ENCODE results near the gene AADAC.
"Not testable (repeated sequence)": the region's sequence is repeated elsewhere in the genome, so short reads cannot be mapped to it uniquely, and the experiment has no call there.

AADAC gene

GRCh38 chr3:151798466-151798865 lies 15.4 kb upstream of the AADAC start:
- DNase-seq (ENCODE audit: low spot score), result no peak

GRCh38 chr3:151800431-151800830 lies 13.5 kb upstream of the AADAC start:
- no peak for DNase-seq (ENCODE audit: low spot score)

GRCh38 chr3:151804267-151804666 lies 9.6 kb upstream of the AADAC start:
- DNase-seq (ENCODE audit: low spot score), result no peak

DNA sequence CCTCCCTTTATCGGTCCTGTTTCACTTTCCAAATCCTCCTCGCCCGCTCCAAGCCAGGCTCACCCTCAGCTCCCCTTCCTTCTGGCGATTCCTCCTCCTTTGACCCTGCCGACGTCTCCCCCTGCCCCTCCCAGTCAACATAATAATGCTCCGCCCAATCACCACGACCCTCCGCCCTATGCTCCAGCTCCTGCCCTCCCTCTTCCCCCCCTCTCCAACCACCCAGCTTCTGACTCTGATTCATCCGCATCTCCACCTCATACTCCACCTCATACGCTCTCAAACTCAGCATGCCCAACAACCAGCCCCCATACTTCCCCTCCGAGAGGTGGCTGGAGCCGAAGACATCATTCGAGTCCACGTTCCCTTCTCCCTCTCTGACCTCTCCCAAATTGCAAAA lies 7.1 kb upstream of the AADAC start:
- DNase-seq (ENCODE audit: low spot score), result no peak

- DNase-seq (ENCODE audit: low spot score), result not testable (repeated sequence)
These were observed 5.0 kb upstream of the AADAC start for GRCh38 chr3:151808926-151809325.

- DNase-seq (ENCODE audit: low spot score), result no peak
These were observed 2.4 kb upstream of the AADAC start for GRCh38 chr3:151811474-151811873.

GRCh38 chr3:151814588-151814987 lies 672 bp downstream of the AADAC start:
- no peak for DNase-seq (ENCODE audit: low spot score)

DNA sequence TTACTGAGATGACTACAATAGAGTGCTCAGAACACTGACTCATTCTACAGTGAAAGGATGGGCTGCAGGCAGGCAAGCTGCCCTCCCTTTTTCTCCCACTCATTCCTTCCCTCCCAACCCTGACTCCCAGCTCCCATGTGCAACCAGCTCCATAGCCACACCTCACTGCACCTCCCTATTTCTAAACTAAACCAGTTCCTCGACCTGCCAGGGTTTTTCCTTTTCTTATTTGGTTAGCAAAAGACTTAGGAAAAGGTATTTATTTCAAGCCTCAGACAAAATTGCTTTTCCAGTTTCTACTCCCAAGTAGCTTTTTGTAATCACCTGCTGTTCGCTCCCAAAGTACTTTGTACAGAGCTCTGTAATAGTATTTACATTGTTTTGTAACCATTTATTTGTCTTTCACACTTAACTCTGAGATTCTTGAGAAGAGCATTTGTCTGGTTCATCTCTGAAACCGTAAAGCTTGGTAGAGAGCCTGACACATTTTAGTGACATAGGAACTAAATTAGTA lies 2.2 kb downstream of the AADAC start:
- DNase-seq (ENCODE audit: low spot score), result no peak

- no peak for DNase-seq (ENCODE audit: low spot score)
These were observed 3.6 kb downstream of the AADAC start for GRCh38 chr3:151817473-151817872.

DNA sequence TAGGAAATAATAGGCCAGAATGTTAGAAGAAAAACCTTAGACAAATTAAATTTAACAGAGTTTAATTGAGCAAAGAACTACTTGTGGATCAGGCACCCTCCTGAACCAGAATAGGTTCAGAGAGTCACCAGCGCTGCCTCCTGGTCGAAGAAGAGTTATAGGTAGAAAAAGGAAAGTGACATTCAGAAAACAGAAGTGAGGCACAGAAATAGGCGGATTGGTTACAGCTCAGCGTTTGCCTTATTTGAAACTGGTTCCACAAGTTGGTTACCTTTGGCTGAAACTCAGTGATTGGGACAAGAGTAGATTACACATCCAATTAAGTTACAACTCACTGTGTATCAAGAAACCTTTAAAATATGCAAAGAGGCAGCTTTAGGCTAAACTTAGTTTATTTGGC lies 4.4 kb downstream of the AADAC start:
- DNase-seq (ENCODE audit: low spot score), result no peak

DNA sequence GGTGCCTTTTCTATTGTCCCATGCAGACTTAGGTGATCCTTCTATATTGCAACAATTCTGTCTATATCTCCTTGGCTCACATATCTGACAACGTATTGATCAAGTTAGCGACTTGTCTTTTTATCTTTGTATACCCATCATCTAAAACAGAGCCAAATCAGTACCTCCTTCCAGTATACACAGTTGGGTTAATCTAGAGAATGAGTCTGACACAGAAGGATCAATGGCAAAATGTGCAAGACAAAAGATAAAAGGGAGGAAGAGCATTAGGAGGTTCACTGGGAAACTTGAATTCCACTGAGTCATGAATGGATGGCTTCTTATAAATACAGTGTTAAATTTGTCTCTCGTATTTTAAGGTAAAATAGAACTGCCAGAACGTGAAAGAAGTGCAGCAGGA lies 6.0 kb downstream of the AADAC start:
- DNase-seq (ENCODE audit: low spot score), result no peak

DNA sequence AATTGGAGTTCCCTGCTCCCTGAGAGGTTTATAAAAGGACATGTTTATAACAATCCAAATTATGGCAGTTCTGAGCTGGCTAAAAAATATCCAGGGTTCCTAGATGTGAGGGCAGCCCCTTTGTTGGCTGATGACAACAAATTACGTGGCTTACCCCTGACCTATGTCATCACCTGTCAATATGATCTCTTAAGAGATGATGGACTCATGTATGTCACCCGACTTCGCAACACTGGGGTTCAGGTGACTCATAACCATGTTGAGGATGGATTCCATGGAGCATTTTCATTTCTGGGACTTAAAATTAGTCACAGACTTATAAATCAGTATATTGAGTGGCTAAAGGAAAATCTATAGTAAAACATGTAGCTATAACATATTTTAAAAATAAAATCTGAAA lies 13.9 kb downstream of the AADAC start:
- DNase-seq (ENCODE audit: low spot score), result no peak

GRCh38 chr3:151835751-151836525 lies 22.0 kb downstream of the AADAC start:
- no peak for DNase-seq (ENCODE audit: low spot score)

DNA sequence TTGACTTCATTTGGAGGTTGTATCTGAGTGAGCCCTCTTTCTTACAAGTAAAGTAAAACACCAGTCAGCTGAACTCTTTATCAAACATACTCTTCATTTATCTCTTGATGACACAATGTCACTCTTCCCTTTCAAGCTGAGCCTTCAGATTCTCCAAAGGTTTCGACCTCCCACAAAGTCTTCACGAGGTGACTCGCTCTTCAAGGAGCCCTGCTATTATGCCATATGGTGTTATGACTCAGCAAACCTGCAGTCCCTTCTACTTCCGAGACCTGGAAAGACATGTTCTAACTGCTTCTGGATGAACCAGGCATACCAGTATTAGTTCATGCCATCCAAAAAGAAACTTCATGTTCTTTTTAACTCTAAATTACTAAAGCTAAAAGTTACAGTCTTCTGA lies 23.1 kb downstream of the AADAC start:
- DNase-seq (ENCODE audit: low spot score), result no peak

- peak; percentile 48 for DNase-seq (ENCODE audit: low spot score)
These were observed 24.8 kb downstream of the AADAC start for GRCh38 chr3:151838574-151839312.

DNA sequence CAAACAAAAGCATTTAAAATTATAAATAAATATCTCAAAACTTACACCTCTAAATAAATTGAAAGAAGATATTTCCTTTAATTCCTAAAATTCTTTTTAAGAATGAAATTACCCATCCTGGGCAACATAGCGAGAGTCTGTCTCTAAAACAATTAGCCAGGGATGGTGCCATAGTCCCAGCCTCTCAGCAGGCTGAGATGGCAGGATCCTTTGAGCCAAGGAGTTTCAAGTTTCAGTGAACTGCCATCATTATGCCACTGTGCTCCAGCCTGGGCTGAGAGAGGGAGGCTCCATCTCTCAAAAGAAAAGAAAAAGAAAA lies 25.4 kb downstream of the AADAC start:
- DNase-seq (ENCODE audit: low spot score), result no peak

DNA sequence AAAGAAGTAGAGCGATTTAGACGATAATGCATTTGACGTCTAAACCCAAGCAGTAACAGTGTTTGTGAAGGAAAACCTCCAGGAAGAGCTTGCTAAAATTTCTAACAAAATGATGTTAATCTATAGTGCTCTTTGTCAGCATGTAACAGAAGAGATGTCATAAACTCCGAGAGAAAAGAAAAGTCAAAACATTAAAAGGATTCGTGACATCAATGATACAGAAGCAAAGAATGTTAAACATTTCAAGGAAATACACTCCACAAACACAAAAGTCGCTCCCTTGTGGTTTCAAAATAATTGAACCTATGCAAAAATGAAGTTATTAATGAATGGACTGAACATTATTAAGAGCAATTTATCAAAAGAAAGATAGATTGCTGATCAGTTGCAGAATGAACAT lies 27.9 kb downstream of the AADAC start:
- no peak for DNase-seq (ENCODE audit: low spot score)

DNA sequence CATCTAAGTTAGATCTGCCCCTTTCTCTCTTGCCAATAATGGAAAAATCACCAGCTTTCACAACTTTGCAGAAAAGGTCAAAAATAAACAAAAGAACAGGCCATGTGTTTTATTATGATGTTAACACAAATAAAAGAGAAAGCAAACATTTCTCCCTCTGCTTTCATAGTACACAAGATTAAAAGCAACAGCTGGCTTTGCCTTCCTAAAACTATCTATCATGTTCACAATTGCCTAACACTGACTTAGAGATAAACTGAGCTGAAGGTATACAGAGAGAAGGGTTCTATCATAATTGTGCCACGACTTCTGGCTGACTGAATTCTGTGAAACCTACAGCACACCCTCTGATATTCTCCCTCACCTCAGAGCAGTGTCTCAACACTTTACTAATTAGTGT lies 29.4 kb downstream of the AADAC start:
- no peak for DNase-seq (ENCODE audit: low spot score)

DNA sequence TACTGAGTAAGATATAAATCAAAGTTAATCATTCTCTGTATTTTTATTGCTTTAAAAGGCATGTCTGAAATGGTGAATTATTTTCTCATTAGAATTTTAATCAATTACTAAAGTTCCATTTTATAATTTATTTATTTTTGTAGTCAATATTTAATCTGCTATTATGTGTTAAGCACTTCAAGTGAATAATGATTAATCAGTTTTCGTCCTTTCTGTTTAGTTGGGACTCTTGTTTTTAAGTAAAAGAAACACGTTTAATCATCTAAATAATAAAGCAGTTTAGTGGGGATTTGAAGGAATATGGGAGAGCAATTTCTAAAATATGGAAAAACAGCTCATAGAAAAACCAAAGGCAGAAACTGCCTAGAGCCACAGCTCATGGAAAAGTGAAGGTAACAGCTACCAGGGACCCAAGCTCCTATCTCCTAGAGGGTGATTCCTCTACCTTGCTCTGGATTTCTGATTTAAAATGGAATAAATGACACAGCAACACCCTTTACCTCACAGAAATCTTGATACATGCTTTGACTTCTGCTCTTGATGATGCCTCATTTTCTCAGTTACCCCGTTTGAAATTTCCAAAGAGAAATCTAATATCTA lies 31.5 kb downstream of the AADAC start:
- no peak for DNase-seq (ENCODE audit: low spot score)

DNA sequence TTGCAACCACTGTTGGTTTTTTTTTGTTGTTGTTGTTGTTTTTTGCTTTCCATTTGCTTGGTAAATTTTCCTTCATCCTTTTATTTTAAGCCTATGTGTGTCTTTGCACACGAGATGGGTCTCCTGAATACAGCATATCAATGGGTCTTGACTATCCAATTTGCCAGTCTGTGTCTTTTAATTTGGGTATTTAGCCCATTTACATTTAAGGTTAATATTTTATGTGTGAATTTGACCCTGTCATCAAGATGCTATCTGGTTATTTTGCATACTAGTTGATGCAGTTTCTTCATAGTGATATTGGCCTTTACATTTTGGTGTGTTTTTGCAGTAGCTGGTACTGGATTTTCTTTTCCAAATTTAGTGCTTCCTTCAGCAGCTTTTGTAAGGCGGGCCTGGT lies 36.1 kb downstream of the AADAC start:
- DNase-seq (ENCODE audit: low spot score), result not testable (repeated sequence)

DNA sequence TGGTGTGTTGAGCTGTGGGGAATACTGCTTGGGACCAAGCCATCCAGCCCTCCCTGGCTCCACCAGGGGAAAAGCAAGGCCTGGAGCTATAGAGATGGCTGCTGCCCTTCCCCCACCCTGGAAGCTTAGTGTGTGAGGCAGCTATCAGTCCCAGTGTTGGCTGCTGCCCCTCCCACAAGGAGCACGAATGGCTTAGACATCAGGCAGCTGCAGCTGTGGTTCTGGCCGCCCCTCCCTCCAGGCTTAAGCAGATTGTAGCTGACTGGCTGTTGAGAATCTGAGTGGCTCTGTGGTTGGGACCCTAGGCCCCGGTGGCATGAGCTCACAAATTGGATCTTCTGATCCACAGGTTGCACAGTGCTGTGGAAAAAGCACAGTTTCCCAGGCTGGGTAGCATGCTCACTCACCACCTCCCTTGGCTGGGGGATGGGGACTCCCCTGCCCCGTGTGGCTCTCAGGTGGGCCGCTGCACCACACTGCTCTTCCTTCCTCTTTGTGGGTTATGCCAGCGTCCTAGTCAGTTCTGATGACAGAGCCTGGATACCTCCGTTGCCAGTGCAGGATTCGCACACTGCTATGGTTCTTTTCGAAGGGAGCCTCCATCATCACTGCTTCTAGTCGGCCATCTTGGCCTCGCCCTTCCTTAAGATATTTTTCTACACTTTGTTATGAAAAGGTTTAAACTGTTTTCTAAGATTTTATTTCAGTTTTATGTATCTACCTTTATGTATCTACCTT lies 38.3 kb downstream of the AADAC start:
- peak; percentile 35 for DNase-seq (ENCODE audit: low spot score)

- DNase-seq (ENCODE audit: low spot score), result no peak
These were observed 42.2 kb downstream of the AADAC start for GRCh38 chr3:151856118-151856517.

DNA sequence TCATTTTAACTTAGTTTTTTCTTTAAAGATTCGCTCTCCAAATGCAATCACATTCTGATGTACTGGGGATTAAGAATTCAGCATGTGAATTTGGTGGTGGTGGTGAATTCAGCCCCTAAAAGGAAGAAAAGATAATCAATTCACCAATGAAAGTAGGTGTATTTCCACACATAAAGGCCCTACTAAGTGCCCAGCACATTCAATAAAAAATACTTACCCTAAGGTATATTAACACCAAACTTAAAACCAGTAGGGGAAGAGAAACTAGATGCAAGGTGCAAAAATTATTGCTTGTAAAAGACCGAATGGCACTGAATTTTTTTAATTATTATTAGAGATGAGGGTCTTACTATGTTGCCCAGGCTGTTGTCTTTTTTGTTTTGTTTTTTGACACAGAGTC lies 42.7 kb downstream of the AADAC start:
- DNase-seq (ENCODE audit: low spot score), result no peak
